GM21825 (cell line): Measurements from ENCODE around the gene KRT2.

Source experiments
- ATAC-seq: cut with Tn5 transposase; IDR thresholded peaks from one replicate; pipeline ENCODE4 v1.9.1; 2021; ENCODE audit warnings: mild to moderate bottlenecking, moderate library complexity; ENCODE audit not compliant: unreplicated experiment

The KRT2 gene

DNA sequence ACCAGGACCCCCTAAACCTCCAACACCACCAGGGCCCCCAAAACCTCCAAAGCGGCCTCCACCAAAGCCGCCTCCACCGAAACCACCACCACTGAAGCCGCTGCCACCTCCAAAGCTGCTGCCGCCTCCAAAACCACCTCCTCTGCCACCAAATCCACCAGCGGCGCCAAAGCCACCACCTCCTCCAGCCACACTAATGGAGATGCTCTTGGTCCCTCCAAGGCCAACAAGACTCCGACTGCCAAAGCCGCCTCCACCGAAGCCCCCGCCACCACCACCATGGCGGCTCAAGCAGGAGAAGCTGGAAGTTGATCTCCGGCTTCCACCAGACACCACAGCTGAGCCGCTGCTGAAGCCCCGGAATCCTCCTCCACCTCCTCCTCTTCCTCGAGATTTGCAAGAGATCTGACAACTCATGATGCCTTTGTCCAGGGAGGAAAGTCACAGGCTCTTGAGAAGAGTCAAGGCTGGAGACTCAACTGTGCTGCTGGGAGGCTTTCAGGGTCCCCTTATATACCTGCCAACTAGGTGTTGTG lies at the start of gene KRT2:
Gene KRT2 (minus strand): TSS at position 486 of the 536 bp plus-strand sequence. CDS start 69 bp downstream, at position 417.
- ATAC-seq = no peak

DNA sequence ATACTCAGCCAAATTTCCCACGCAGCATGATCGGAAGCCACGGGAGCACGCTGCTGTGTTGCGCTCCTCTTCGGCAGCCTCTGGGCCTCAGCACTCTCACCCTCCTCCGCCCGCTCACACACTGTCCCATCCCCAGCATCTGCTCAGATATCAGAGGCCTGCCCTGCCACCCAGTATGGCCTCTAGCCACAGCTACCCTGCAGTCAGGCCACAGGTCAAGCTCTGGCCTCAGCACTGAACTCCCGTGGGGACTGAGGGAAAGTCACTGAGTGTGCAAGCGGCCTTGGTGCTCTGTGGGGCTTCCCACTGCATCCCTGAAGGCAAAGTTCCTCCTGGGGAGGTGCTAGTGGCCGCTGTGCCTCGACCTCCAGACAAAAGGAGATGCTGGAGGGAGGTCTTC lies 49.3 kb upstream of the KRT2 start:
- ATAC-seq = no peak

DNA sequence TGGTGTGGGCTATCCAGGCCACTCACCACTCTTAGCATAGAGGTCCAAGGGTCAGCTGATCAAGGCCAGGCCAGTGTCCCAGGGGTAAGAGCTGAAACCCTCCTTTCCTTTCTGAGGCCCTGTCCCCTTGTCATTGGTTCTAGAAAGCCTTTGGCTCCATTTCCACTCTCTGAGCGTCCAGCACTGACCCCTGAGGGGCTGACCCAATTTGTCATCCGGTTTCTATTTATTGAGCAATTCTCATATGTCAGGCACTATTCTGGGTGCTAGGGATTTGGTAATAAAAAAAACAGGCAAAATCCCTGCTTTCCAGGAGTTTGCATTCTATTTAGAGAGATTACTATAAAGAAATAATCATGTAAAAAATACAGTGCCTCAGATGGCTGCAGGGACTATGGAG lies 47.9 kb upstream of the KRT2 start:
- ATAC-seq = no peak

GRCh38 chr12:52699373-52699772 lies 47.4 kb upstream of the KRT2 start:
- ATAC-seq = no peak

GRCh38 chr12:52698651-52699340 lies 46.8 kb upstream of the KRT2 start:
- ATAC-seq = no peak

DNA sequence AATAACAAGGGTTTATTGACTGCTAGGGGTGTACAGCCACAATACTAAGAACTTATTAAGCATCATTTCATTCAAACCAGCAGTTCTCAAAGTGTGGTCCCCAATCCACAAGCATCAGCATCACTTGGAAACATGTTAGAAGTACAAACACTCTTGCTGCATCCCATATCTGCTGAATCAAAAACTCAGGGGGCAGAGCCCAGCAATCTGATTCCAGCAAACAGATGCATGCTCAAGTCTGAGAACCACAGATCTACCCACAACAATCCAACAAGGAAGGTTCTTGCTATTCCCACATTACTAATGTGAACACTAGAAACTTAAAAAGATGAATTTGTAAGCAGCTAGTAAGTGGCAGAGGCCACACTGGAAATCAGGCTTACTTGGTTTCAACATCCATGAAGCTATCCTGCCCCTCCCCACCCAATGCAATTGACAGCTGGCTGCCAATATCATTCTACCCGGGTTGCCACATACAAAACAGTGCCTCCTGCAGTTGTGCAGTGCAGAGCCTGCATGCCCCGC lies 45.1 kb upstream of the KRT2 start:
- no peak for ATAC-seq

DNA sequence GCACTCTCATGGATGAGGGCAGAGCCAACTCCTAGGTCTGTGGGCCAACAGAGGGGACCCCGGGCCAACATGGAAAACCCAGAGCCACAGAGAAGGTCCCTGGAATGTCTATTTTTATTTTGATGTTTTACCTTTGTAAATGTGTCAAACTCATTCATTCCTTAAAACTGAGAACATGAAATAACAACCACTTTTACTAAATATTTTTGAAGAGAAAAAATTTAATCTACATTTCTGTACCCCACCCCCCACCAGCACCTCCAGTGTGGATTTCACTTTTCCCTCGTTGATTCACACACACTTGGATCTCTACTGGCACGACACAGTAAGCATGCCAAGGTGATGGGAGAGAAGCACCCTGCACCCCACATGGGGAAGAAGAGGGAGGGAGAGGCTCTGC lies 44.6 kb upstream of the KRT2 start:
- ATAC-seq = no peak

DNA sequence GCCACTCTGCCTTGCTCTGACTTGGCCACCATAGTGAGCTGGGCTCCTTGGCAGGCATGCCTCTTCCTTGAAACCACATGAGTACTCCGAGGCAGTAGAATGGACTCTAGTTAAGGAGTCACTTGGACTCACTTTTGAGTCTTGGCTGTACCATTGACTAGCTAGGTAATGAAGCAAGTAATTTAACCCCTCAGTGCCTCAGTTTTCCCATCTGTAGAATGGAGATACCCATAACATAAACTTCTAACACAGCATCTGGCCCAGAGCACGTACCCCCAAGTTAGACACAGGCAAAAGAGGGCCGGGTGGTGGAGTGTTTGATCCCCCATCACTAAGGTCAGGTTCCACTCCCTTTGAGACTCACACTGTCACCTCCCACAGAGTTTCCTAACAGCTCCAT lies 43.0 kb upstream of the KRT2 start:
- ATAC-seq = no peak

- ATAC-seq = no peak
These were observed 42.1 kb upstream of the KRT2 start for GRCh38 chr12:52694151-52694550.

GRCh38 chr12:52693261-52693660 lies 41.2 kb upstream of the KRT2 start:
- ATAC-seq = no peak

DNA sequence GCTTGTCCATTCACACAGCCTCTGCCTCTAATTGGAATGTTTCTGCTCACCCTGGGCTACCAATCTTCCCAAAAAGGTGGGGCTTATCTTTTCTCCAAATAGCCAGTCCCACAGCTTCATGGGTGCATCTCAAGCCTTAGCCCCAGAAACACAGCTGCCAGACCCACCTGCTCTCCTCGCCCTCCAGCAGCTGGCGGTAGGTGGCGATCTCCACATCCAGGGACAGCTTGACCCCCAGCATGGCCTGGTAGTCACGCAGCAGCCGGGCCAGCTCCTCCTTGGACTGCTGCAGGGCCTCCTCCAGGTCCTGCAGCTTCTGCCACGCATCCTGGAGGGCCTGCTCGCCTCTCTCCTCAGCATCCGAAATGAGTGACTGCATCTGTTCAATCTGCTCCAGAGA lies 40.2 kb upstream of the KRT2 start:
- no peak for ATAC-seq

DNA sequence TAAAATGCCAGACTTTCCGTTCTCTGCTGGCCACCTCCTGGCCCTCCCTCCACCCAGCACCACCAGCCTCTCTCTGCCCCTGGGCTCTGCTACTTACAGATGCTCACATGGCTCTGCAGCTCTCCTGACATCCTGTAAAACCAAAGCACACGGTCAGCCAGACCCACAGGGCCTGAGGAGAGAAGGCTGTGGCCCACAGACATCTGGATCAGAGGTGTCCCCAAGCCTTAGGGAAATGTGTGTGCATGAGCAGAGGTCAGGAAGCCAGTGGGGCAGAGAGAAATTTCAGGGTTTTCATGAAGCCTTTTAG lies 39.8 kb upstream of the KRT2 start:
- no peak for ATAC-seq

DNA sequence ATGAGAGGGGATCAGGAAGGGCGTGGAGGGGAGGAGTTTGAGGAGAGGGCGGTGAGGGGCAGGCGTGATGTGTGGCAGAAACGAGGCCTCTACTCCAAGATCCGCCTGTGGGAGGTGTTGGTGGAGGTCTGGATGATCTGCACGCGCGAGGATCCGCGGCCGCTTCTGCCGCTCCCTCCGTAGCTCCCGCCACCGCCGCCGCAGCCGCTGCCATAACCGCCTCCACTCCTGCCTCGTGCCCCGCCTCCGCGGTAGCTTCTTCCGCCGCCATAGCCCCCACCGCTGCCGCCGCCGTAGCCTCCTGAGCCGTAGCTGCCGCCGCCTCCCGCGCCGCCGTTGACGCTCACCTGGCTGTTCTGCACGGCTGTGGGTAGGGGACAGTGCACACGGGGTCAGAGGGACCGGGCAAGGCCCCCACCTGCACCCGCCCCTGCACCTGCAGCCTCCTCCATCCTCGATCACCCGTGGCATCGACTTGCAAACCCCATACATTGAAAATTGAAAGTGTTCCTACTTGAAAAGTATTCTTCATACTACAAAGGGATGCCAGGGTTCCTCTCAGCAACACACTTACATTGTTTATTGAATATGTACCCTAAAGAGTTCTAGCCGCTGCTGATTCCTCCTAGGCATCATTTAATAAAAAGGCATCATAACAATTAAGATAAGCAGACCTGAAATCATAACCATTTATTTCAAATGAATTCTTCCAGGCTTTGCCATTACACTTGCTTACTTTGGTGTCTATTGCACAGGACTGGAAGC lies 39.2 kb upstream of the KRT2 start:
- no peak for ATAC-seq

- no peak for ATAC-seq
These were observed 38.5 kb upstream of the KRT2 start for GRCh38 chr12:52690351-52691075.

- no peak for ATAC-seq
These were observed 37.9 kb upstream of the KRT2 start for GRCh38 chr12:52689936-52690335.

DNA sequence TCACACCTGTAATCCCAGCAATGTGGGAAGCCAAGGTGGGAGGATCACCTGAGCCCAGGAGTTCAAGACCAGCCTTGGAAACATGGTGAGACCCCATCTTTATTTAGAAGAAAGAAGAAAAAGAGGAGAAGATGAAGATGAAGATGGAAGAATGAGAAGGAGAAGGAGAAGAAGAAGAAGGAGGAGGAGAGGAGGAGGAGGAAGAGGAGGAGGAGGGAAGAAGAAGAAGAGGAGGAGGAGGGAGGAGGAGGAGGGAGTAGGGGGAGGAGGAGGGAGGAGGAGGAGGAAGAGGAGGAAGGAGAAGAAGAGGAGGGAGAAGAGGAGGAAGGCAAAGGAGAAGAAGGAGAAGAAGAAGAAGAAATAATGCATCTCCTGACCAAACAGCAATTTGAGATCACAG lies 37.2 kb upstream of the KRT2 start:
- no peak for ATAC-seq

DNA sequence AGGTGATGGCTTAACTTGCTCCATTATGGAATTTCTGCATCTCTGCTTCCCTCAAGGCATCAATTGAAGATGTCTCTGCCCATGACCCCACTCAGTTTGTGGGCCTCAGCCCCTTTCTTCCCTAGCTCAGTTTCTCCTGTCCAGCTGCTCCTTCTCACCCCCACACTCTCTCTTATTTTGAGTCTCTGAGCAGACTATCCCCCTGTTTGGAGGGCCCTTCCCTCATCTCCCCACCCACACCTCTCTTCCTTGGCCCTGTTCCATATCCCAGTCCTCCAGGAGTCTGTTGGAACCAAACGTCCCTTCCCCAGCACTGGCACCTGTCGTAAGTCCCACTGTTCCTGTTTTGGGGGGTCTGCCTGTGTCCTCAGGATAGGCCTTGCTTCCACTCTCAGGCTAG lies 36.5 kb upstream of the KRT2 start:
- no peak for ATAC-seq

GRCh38 chr12:52687497-52688385 lies 35.7 kb upstream of the KRT2 start:
- no peak for ATAC-seq

DNA sequence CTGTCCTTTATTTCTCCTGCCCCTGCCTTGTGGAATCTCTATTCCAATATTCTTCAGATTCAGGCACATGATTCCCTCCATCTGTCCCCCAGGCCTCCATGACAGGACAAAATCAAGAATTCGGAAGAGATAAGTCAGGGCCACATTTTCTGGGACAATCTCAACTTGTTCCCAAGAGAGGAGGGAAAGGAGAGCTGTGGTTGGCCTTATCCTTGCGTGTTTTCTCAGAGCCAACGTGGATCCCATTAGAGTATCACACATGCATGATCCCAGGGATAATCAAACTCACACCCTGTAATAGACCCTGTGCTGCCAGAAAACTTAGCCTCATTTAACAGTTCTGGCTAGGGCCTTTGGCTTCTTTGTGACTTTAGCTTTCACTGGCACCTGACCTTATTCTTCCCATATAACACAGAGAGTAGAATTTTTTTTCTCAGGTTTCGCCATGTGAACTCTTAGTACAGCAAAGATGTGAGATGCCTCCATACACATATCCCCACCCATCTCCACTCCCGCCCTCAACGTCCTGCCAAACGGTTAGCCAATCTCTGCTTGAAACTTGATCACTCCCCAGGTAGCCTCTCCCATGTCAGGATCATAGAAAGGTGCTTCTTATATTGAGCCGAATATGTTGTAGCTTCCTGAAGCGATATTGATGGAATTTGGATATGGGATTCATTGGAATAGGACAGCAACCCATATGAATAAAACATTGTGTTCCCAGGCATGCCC lies 34.9 kb upstream of the KRT2 start:
- ATAC-seq = no peak

GRCh38 chr12:52686063-52686462 lies 34.1 kb upstream of the KRT2 start:
- ATAC-seq = no peak
